ENCODE results near the gene UBR4.

UBR4 gene

GRCh38 chr1:19044471-19044870 is 165.6 kb downstream of the UBR4 start:
- DNase-seq (ENCODE audit: low spot score in 2 of 2) (no peak), ATAC-seq (no peak)
- Mint-ChIP-seq H3K4me1 (peaks cover 28% of the 10 kb centered on the region), H3K36me3 (peaks cover 6% of the 10 kb centered on the region), H3K27ac (no peak overlapping the region), H3K9me3 (no peaks in the 10 kb centered on the region), H3K4me3 (no peak overlapping the region)

DNA sequence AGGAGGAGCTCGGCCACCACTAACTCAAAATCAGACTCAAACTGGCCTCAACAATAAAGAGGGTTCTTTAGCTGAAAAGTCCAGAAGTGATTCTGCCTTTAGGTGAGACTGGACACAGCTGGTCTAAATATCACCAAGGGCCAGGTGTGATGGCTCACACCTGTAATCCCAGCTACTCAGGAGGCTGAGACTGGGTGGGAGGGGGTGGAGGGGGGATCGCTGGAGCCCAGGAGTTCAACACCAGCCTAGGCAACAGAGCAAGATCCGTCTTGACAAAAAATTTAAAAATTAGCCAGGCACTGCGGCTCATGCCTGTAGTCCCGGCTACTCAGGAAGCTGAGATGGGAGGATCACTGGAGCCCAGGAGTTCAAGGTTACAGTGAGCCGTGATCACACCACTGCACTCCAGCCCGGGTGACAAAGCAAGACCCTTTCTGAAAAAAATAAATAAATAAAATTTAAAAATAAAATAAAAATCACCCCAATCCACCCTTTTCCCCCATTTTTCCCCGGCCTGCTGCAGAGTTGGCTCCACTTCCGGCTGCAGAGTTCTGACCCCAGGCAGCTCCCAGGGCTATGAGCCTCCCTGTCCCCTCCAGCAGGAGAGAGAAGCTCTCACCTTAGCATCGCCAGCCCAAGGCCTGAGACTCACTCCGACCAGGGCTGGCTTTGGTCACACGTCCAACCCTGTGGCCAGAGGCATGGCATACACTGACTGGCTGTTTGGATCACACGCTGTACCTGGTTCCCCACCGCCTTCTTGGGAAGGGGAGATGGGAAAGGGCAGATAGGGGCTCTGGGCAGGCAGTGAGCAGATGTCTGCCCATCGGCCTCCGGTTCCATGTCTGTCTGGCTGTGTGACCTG is 166.3 kb downstream of the UBR4 start:
- no peak overlapping the region for H3K27ac Mint-ChIP-seq
- DNase-seq (ENCODE audit: low spot score in 2 of 2) (no peak), ATAC-seq (no peak)
- peaks cover 28% of the 10 kb centered on the region for H3K4me1 Mint-ChIP-seq
- no peaks in the 10 kb centered on the region for H3K9me3 Mint-ChIP-seq
- no peak overlapping the region for H3K4me3 Mint-ChIP-seq
- peaks cover 6% of the 10 kb centered on the region for H3K36me3 Mint-ChIP-seq

- ATAC-seq (no peak), DNase-seq (ENCODE audit: low spot score in 2 of 2) (no peak)
- H3K4me1 Mint-ChIP-seq: peaks cover 28% of the 10 kb centered on the region
- H3K4me3 Mint-ChIP-seq: peak overlapping the region; percentile 30
- H3K9me3 Mint-ChIP-seq: no peaks in the 10 kb centered on the region
- H3K36me3 Mint-ChIP-seq: peaks cover 6% of the 10 kb centered on the region
- no peak overlapping the region for H3K27ac Mint-ChIP-seq
Measured at GRCh38 chr1:19042675-19043578, 167.1 kb downstream of the UBR4 start.

GRCh38 chr1:19040010-19040680 is 169.9 kb downstream of the UBR4 start:
- H3K4me3 Mint-ChIP-seq: no peak overlapping the region
- no peak overlapping the region for H3K27ac Mint-ChIP-seq
- no peaks in the 10 kb centered on the region for H3K9me3 Mint-ChIP-seq
- H3K36me3 Mint-ChIP-seq: peaks cover 2% of the 10 kb centered on the region
- peaks cover 9% of the 10 kb centered on the region for H3K4me1 Mint-ChIP-seq
- DNase-seq (ENCODE audit: low spot score in 2 of 2) (no peak), ATAC-seq (no peak)

DNA sequence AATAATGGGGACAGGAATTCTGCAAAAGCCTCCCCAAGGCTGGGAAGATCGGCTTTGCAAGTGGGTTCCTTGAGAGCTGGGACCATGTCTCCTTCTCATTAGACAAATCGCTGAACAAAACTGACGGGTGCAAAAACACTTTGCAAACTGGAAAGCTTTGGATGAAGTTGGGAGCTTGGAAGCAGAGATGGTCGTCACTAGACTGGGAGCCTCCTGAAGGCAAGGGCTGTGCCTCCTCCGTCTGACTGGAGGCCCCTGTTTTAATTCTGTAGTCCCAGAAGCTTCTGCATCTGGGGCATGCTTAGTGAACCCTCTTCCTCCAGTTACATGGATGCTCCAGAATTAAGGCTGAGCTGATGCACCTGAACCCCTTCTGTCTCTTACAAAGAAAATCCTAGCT is 171.3 kb downstream of the UBR4 start:
- DNase-seq (ENCODE audit: low spot score in 2 of 2) (no peak), ATAC-seq (no peak)
- H3K9me3 Mint-ChIP-seq: no peaks in the 10 kb centered on the region
- no peak overlapping the region for H3K27ac Mint-ChIP-seq
- no peaks in the 10 kb centered on the region for H3K36me3 Mint-ChIP-seq
- H3K4me3 Mint-ChIP-seq: no peak overlapping the region
- peaks cover 7% of the 10 kb centered on the region for H3K4me1 Mint-ChIP-seq

GRCh38 chr1:19038096-19038495 is 172.0 kb downstream of the UBR4 start:
- Mint-ChIP-seq H3K4me3 (no peak overlapping the region), H3K27ac (no peak overlapping the region), H3K4me1 (peaks cover 4% of the 10 kb centered on the region), H3K36me3 (no peaks in the 10 kb centered on the region), H3K9me3 (no peaks in the 10 kb centered on the region)
- no peak for ATAC-seq
- no peak for DNase-seq (ENCODE audit: low spot score in 2 of 2)

- Mint-ChIP-seq H3K27ac (no peak overlapping the region), H3K4me3 (no peak overlapping the region), H3K4me1 (no peaks in the 10 kb centered on the region), H3K36me3 (no peaks in the 10 kb centered on the region), H3K9me3 (no peaks in the 10 kb centered on the region)
- DNase-seq (ENCODE audit: low spot score in 2 of 2) (no peak), ATAC-seq (no peak)
Measured at GRCh38 chr1:19037659-19038058, 172.4 kb downstream of the UBR4 start.

DNA sequence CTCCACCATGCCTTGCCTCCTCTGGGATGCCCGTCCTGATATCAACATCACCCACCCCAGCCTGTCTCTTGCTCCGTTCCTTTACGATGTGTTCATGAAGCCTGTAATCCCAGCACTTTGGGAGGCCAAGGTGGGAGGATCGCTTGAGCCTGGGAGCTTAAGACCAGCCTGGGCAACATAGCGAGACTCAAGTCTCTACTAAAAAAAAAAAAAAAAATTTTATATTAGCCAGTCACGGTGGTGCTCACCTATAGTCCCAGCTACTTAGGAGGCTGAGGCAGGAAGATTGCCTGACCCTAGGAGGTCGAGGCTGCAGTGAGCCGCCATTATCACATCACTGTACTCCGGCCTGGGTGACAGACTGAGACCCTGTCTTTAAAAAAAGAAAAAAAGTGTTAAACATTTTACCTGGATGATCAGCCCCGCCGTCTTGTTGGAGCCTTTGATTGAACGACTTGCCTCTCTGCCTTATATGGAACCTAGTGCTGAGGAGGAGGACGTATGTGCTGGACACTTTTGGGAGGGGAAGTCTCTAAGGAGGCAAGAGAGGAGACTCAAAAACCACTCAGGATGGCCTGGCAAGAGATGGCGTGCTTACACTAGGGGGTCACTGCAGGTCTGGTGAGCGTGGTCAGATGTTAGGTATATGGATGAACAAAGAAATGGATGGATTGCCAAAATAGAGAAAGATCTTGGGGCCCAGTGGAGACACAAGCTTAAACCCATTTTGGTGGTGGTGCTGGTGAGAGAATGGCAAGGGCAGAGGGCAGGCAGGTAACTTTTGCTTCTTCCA is 173.1 kb downstream of the UBR4 start:
- Mint-ChIP-seq H3K36me3 (no peaks in the 10 kb centered on the region), H3K9me3 (no peaks in the 10 kb centered on the region), H3K4me1 (no peaks in the 10 kb centered on the region), H3K27ac (no peak overlapping the region), H3K4me3 (no peak overlapping the region)
- no peak for ATAC-seq
- DNase-seq (ENCODE audit: low spot score in 2 of 2): no peak

- ATAC-seq: no peak
- Mint-ChIP-seq H3K36me3 (no peaks in the 10 kb centered on the region), H3K9me3 (no peaks in the 10 kb centered on the region), H3K27ac (no peak overlapping the region), H3K4me1 (no peaks in the 10 kb centered on the region), H3K4me3 (no peak overlapping the region)
- DNase-seq (ENCODE audit: low spot score in 2 of 2): no peak
Measured at GRCh38 chr1:19036041-19036812, 173.8 kb downstream of the UBR4 start.

GRCh38 chr1:19035377-19036040 is 174.6 kb downstream of the UBR4 start:
- Mint-ChIP-seq H3K4me1 (no peaks in the 10 kb centered on the region), H3K36me3 (no peaks in the 10 kb centered on the region), H3K9me3 (no peaks in the 10 kb centered on the region), H3K27ac (no peak overlapping the region), H3K4me3 (no peak overlapping the region)
- ATAC-seq (no peak), DNase-seq (ENCODE audit: low spot score in 2 of 2) (no peak)

DNA sequence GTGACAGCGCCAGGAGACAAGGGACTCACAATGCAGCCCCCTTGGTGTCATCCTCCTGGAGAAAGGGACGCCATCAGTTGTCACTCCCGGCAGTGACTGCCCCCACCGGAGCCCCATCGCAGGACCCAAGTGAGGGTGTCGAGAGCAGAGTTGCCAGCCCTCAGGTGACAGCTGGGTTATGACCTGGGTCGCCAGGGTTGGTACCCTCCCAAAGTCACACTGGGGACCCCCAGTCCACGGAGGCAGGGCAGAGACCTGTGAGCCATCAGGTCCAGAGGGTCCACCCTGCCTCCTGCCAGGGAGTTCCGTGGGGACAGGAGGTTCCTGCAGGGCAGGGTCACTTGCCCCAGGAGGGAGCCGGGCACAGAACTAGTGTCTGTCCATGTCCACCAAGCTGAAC is 175.3 kb downstream of the UBR4 start:
- ATAC-seq (no peak), DNase-seq (ENCODE audit: low spot score in 2 of 2) (no peak)
- H3K4me1 Mint-ChIP-seq: no peaks in the 10 kb centered on the region
- H3K27ac Mint-ChIP-seq: no peak overlapping the region
- H3K9me3 Mint-ChIP-seq: no peaks in the 10 kb centered on the region
- no peaks in the 10 kb centered on the region for H3K36me3 Mint-ChIP-seq
- no peak overlapping the region for H3K4me3 Mint-ChIP-seq

DNA sequence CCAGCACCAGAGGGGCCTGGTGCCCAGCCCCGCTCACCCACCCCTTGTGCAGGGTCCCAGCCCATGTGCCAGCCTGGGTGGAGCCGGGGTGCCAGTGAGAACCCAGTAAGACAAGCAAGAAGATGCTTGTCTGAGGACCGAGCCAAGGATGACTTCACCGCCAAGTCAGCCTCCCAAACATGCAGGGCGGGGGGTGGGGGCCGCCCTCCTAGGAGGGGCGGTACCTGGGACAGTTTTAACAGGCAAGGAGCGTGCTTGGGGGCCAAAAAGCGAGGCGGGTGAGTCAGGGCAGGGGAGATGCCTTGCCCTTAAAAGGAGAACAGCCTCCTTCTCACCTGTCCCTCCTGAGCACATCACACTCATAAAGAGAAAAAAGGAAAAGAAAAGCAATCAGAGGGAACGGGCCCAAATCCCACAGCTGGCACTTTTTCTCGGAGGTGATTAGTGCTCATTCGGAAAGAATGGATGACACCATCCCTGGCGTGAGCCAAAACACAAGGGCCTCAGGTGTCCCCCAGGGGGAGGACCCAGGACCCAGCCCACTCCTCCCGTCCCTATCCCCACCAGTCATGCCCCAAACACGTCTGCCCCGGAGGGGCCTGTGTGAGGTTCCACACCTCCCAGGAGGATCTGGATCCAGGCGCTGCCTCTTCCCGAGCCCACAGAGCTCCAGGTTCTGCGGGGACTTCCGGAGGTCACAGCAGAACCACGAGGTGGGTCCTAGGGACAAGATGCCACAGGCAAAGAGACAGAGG is 176.0 kb downstream of the UBR4 start:
- no peaks in the 10 kb centered on the region for H3K36me3 Mint-ChIP-seq
- no peaks in the 10 kb centered on the region for H3K4me1 Mint-ChIP-seq
- ATAC-seq: no peak
- no peak for DNase-seq (ENCODE audit: low spot score in 2 of 2)
- H3K4me3 Mint-ChIP-seq: no peak overlapping the region
- no peaks in the 10 kb centered on the region for H3K9me3 Mint-ChIP-seq
- no peak overlapping the region for H3K27ac Mint-ChIP-seq

GRCh38 chr1:19033515-19033839 is 176.6 kb downstream of the UBR4 start:
- Mint-ChIP-seq H3K36me3 (no peaks in the 10 kb centered on the region), H3K27ac (no peak overlapping the region), H3K9me3 (no peaks in the 10 kb centered on the region), H3K4me1 (no peaks in the 10 kb centered on the region), H3K4me3 (no peak overlapping the region)
- DNase-seq (ENCODE audit: low spot score in 2 of 2) (no peak), ATAC-seq (no peak)

All from stimulated activated effector memory CD8-positive, alpha-beta T cell treated with anti-CD3 and anti-CD28 coated beads, Interleukin-12 subunit alpha, Interleukin-12 subunit beta, amount 100 ng/mL, for 72 hours (primary cell).